SK-N-SH (cell line): ENCODE measurements around the gene SFSWAP.

Experiments used
- CTCF ChIP-seq: fragments of 200-600 bp; sonication (generic); IDR thresholded peaks from 2 replicates; pipeline ENCODE4 v1.6.1; 2017; ENCODE audit warnings: antibody characterized with exemption, mild to moderate bottlenecking, moderate library complexity
- EZH2phosphoT487 ChIP-seq: fragments of 200-600 bp; sonication (generic); IDR thresholded peaks from 2 replicates; pipeline ENCODE4 v1.6.1; 2017; ENCODE audit warnings: low read depth, mixed run types, mild to moderate bottlenecking, antibody characterized with exemption, moderate library complexity, borderline replicate concordance
- FOXM1 ChIP-seq: IDR thresholded peaks from 2 replicates; pipeline ENCODE4 v1.4.0; 2012; ENCODE audit warnings: low read depth, mild to moderate bottlenecking
- GABPA ChIP-seq: IDR thresholded peaks from 2 replicates; pipeline ENCODE4 v1.4.0; 2012; ENCODE audit warnings: low read depth, mild to moderate bottlenecking
- JUND ChIP-seq: IDR thresholded peaks from 2 replicates; pipeline ENCODE4 v1.4.0; 2012
- MXI1 ChIP-seq: IDR thresholded peaks from 2 replicates; pipeline ENCODE4 v1.6.1; 2012; ENCODE audit warnings: mild to moderate bottlenecking, low read depth, low read length, improper control_type of control experiment
- PBX3 ChIP-seq: IDR thresholded peaks from 2 replicates; pipeline ENCODE4; 2012
- POLR2AphosphoS5 ChIP-seq: IDR thresholded peaks from 2 replicates; pipeline ENCODE4 v1.6.1; 2012; ENCODE audit warnings: low read depth, low read length
- RAD21 ChIP-seq: IDR thresholded peaks from 2 replicates; pipeline ENCODE4 v1.6.1; 2012; ENCODE audit warnings: mild to moderate bottlenecking, low read length
- TCF12 ChIP-seq: IDR thresholded peaks from 2 replicates; pipeline ENCODE4 v1.4.0; 2012
- USF2 ChIP-seq: fragments of 150-350 bp; IDR thresholded peaks from 2 replicates; pipeline ENCODE4 v1.6.1; 2017; ENCODE audit warnings: antibody characterized with exemption, low read length, low read depth, borderline replicate concordance

- TF ChIP-seq CTCF = no peak
- TF ChIP-seq MXI1 = no peak
- no peak for TF ChIP-seq TCF12
- TF ChIP-seq RAD21 = no peak
- no peak for TF ChIP-seq EZH2phosphoT487
- TF ChIP-seq USF2 = no peak
- no peak for TF ChIP-seq POLR2AphosphoS5
- no peak for TF ChIP-seq FOXM1
- no peak for TF ChIP-seq GABPA
- TF ChIP-seq JUND = no peak
- TF ChIP-seq PBX3 = no peak
Observed at GRCh38 chr12:131805421-131805820, 94.5 kb downstream of the SFSWAP start.
